Stimulated activated CD4-positive, alpha-beta T cell treated with anti-CD3 and anti-CD28 coated beads, Interleukin-15, amount 100 ng/mL, for 24 hours (primary cell): Measurements from ENCODE around the gene HHIPL1.
"Not testable (repeated sequence)": the region's sequence is repeated elsewhere in the genome, so short reads cannot be mapped to it uniquely, and the experiment has no call there.

Source experiments
- DNase-seq: peaks from one replicate; pipeline ENCODE4 v3.0.0-alpha.2; 2020

The HHIPL1 gene

DNA sequence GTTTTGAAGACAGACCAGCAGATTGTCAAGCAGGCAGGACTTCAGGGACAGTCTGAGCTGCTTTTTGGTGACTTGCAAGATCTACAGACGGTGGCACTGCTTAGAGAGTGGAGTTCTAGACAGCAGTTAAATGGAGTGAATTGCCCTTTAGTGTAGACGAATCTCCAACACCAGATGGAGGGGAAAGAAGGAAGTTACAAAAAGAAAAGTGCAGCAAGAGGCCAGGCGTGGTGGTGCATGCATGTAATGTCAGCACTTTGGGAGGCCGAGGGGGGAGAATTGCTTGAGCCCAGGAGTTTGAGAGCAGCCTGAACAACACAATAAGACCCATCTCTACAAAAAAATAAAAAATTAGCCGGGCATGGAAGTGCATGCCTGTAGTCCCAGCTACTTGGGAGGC lies 8.4 kb upstream of the HHIPL1 start:
- no peak for DNase-seq

DNA sequence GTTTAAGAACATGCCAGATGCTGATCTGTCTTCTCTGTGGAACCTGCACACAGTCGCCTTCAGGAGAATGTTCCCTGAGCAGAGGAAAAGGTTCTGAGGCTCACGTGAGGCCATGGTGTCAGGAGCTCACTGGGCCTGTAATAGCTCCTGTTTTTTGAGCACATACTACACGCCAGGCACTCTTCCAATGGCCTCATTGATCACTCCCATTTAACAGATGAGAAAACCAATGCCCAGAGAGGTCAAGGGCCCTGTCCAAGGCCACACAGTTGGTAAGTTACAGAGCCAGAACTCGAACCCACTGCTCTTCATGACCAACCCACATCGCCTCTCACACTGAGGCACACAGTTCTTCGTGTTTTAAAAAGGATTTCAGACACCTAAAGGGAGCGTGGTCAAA lies 7.3 kb upstream of the HHIPL1 start:
- no peak for DNase-seq

DNA sequence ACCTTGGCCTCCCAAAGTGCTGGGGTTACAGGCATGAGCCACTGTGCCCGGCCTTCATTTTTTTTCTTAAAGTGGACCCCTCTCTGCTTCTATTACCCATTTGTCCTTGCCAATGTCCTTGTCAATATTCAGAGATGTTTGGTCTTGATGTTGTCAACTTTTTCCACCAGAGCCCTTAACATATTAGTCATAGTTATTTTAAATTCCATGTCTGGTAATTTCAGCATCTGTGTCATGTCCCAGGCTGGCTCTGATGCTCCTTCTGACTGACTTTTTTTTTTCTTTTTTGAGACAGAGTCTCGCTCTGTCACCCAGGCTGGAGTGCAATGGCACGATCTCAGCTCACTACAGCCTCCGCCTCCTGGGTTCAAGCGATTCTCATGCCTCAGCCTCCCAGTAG lies 2.2 kb upstream of the HHIPL1 start:
- DNase-seq: not testable (repeated sequence)

GRCh38 chr14:99643343-99643742 lies 1.6 kb upstream of the HHIPL1 start:
- DNase-seq: no peak

GRCh38 chr14:99644035-99644587 lies 818 bp upstream of the HHIPL1 start:
- DNase-seq: no peak

- DNase-seq: no peak
Observed at GRCh38 chr14:99645545-99646505, 896 bp downstream of the HHIPL1 start.

GRCh38 chr14:99647411-99647810 lies 2.5 kb downstream of the HHIPL1 start:
- DNase-seq: no peak

DNA sequence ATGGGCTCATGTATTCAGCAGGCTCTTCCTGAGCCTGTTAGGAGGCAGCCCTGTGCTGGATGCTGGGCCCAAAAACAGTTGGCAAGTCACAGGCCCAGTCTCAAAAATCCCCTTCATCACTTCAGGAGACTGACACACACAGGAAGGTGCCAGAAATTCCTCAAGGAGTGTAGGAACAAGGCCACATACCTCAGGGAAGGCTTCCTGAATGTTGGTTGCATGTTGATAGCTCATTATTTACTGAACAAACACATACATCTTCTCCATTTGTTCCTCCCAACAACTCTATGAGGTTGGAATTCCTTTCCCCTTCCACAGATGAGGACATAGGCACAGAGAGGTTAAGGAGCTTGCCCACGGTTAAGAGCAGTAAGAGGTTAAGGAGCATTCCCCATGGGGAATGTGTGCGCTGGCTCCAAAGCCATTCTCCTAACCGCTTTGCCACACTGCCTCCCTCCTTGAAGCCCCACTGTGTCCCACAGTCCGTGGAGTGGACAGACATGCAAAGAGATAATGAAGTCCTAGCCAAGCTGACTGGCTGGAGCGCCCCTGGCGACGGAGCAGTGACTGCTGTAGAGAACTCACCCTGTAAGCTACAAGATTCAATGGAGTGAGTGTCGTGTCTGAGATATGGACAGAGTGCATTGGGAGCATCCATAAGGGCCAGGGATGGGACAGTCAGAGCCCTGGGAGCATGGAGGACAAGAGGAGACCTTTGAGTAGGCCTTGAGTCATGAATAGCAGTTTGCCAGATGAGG lies 3.3 kb downstream of the HHIPL1 start:
- DNase-seq: no peak

DNA sequence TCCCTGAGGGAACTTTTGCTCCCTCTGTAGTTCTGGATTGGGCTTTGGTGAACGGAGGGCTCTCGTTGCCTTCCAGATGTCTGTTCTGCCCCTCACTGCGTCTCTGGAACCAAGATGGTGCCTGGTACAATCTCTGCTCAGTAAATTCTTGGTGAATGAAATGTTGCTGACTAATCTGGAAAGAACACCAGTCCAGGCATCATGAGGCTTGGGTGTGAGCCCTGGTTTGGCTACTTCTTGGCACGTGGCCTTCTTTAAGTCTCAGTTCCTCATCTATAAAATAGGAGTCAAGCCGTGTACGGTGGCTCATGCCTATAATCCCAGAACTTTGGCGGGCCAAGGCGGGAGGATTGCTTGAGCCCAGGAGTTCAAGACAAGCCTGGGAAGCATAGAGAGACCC lies 4.3 kb downstream of the HHIPL1 start:
- DNase-seq: no peak

DNA sequence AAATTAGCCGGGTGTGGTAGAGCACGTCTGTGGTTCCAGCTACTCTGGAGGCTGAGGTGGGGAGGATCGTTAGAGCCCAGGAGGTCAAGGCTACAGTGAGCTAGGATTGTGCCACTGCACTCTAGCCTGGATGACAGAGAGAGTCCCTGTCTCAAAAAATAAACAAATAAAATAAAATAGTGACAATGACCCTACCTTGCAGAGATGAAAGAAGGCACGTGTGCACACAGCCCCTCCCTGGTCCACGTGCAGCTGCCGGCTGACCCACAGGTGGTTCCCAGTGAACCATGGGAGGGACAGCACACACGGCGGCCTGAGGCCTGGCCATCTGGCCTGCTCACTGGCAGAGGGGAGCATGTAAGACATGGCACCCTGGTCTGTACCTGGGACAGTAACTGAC lies 4.7 kb downstream of the HHIPL1 start:
- no peak for DNase-seq

- no peak for DNase-seq
Observed at GRCh38 chr14:99650189-99650588, 5.3 kb downstream of the HHIPL1 start.

GRCh38 chr14:99651953-99652746 lies 7.2 kb downstream of the HHIPL1 start:
- no peak for DNase-seq

- no peak for DNase-seq
Observed at GRCh38 chr14:99654235-99654985, 9.5 kb downstream of the HHIPL1 start.

DNA sequence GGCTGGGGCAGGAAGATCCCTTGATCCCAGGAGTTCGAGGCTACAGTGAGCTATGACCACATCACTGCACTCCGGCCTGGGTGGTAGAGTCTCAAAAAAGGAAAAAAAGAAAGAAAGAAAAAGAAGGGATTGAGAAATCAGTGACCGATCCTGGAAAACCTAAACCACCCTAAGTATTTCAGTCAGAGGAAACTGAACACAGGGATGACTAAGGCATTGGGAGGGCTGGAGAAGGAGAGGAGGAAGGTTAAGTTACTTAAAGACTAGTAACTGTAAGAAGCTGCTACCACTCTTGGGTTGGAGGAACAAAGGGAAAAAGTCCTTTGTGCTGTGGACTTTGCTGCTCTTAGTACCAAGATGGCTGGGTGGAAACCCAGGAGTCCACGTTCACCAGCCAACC lies 10.6 kb downstream of the HHIPL1 start:
- DNase-seq: no peak

DNA sequence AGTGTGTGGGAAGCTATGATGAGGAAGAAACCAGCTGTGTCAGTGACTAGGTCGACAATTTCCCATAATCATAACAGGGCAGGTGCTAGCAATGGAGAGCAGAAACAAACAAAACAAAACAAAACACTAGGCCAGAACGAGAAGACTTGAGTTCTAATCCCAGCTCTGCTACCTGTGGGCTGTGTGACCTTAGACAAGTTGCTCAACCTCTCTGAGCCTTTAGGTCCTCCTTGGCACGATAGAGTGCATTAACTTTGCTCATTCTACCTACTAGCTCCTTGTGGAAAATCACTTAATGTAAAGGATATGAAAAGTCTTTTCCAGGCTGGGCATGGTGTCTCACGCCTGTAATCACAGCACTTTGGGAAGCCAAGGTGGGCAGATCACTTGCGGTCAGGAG lies 11.2 kb downstream of the HHIPL1 start:
- no peak for DNase-seq

- no peak for DNase-seq
Observed at GRCh38 chr14:99657645-99658155, 12.8 kb downstream of the HHIPL1 start.

- DNase-seq: no peak
Observed at GRCh38 chr14:99658218-99658845, 13.4 kb downstream of the HHIPL1 start.

DNA sequence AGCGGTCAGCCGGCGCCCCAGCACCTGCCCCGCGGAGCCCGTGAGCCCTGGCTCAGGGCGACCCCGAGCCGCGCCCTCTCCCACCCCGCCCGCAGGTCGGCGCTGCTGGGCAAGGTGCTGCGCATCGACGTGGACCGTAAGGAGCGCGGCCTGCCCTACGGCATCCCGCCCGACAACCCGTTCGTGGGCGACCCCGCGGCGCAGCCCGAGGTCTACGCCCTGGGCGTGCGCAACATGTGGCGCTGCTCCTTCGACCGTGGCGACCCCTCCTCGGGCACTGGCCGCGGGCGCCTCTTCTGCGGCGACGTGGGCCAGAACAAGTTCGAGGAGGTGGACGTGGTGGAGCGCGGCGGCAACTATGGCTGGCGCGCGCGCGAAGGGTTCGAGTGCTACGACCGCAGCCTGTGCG lies 14.4 kb downstream of the HHIPL1 start:
- DNase-seq: peak; percentile 8

DNA sequence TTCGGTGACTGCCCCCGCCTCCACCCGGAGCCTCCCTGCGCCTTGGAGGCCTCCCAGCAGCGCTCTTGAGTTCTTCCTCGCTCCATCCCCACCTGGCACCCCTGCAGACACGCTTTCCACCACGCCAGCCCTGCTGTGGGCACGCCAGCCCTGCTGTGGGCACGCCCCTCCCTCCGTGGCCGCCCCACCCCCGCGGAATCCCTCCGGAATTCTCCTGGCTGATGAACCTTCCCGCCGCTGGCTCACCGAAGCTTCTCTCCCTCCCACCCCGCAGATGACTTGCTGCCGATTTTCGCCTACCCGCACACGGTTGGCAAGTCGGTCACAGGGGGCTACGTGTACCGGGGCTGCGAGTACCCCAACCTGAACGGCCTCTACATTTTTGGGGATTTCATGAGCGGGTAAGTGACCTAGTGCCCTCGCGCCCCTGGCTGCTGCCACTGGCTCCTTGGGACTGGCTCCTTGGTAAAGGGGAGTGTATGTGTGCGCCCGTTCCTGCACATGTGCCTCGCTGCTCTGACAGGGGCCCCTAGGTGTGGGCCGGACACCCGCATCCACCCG lies 15.2 kb downstream of the HHIPL1 start:
- DNase-seq: no peak

- no peak for DNase-seq
Observed at GRCh38 chr14:99660794-99661193, 15.9 kb downstream of the HHIPL1 start.

GRCh38 chr14:99661206-99661605 lies 16.3 kb downstream of the HHIPL1 start:
- not testable (repeated sequence) for DNase-seq
